Mammary epithelial cell (primary cell): Measurements from ENCODE around the gene OR52E6.

Source experiments
- CTCF ChIP-seq, 2 donors: IDR thresholded peaks in 1 of 2; conservative IDR thresholded peaks in 1 of 2; 2 replicates each; pipeline ENCODE4 v1.5.1; 2011 to 2012; ENCODE audit warnings: inconsistent platforms in 2 of 2, low read length in 2 of 2, mild to moderate bottlenecking in 2 of 2, control low read depth in 1 of 2, low read depth in 1 of 2; ENCODE audit not compliant: insufficient read depth in 1 of 2; ENCODE audit errors: extremely low read depth in 1 of 2
- EZH2 ChIP-seq: IDR thresholded peaks from 2 replicates; pipeline ENCODE4 v1.6.1; 2012; ENCODE audit warnings: low read length, inconsistent platforms, borderline replicate concordance

GRCh38 chr11:5809122-5809519, 32.6 kb downstream of the OR52E6 start:
- TF ChIP-seq CTCF (conservative IDR thresholded peaks at IDR 0.05 in 1 of 2, IDR thresholded peaks at IDR 0.05 in 1 of 2; ENCODE audit: extremely low read depth in 1 of 2, insufficient read depth in 1 of 2, low read depth in 1 of 2, low read length in 2 of 2) (no peak), EZH2 (no peak)
